SK-N-SH (cell line): Measurements from ENCODE around the gene PTPRK. TPM values are rescaled to one million over a fixed set of nuclear protein-coding genes. Genes with fewer than 3 reads are reported as not detected.
A peak's percentile ranks its signal among the peaks of the same experiment; 100 is the strongest.

ENCODE experiments used
- CTCF ChIA-PET: fragments of 300-600, 350-600 bp; formaldehyde crosslinking; extraction: SDS; loops from one replicate; lab custom pipeline; 2021; lab: Yijun Ruan, JAX
- POLR2A ChIA-PET: fragments of 350-600 bp; sonication (Branson Sonifier 250); formaldehyde crosslinking; extraction: SDS; loops from one replicate; lab custom pipeline; 2020; ENCODE audit warnings: antibody characterized with exemption, inconsistent platforms; lab: Yijun Ruan, JAX
- DNase-seq: peaks from one replicate; pipeline ENCODE4 v3.0.0; 2012
- H2AFZ ChIP-seq: fragments of 200-600 bp; sonication (generic); 2 replicates; pipeline ENCODE4 v1.8.1; 2016; ENCODE audit warnings: antibody characterized with exemption, mild to moderate bottlenecking, low read depth
- H3F3A ChIP-seq: fragments of 200-600 bp; sonication (generic); replicated peaks from 2 replicates; pipeline ENCODE3; 2016; ENCODE audit warnings: antibody characterized with exemption, mild to moderate bottlenecking; ENCODE audit not compliant: insufficient read depth
- H3K27ac ChIP-seq, 2 experiments: fragments of 200-500 bp in 1 of 2; fragments of 200-600 bp in 1 of 2; sonication (Bioruptor generic) in 1 of 2; sonication (generic), shearing (Covaris generic) in 1 of 2; 2 replicates each; pipeline versions ENCODE4 v1.5.1 to v1.6.1; 2014 to 2016; ENCODE audit warnings: low read depth in 2 of 2, inconsistent platforms in 1 of 2, low read length in 1 of 2, mild to moderate bottlenecking in 1 of 2, mixed read lengths in 1 of 2
- H3K27me3 ChIP-seq: fragments of 200-600 bp; sonication (generic), shearing (Covaris generic); 2 replicates; pipeline ENCODE4 v1.6.1; 2016; ENCODE audit warnings: mixed run types; ENCODE audit not compliant: insufficient read depth
- H3K36me3 ChIP-seq, 2 experiments: fragments of 200-500 bp in 1 of 2; fragments of 200-600 bp in 1 of 2; sonication (Bioruptor generic) in 1 of 2; sonication (generic) in 1 of 2; replicated peaks in 1 of 2; 2 replicates each; pipeline versions ENCODE3 to v1.5.1; 2014 to 2016; ENCODE audit warnings: low read length in 1 of 2, mild to moderate bottlenecking in 1 of 2; ENCODE audit not compliant: insufficient read depth in 2 of 2, control insufficient read depth in 1 of 2
- H3K4me1 ChIP-seq, 2 experiments: fragments of 200-500 bp in 1 of 2; fragments of 200-600 bp in 1 of 2; sonication (Bioruptor generic) in 1 of 2; sonication (generic), shearing (Covaris generic) in 1 of 2; 2 replicates each; pipeline versions ENCODE4 v1.5.1 to v1.6.1; 2014 to 2016; ENCODE audit warnings: low read depth in 1 of 2, low read length in 1 of 2, mixed run types in 1 of 2; ENCODE audit not compliant: insufficient read depth in 2 of 2, control insufficient read depth in 1 of 2
- H3K4me2 ChIP-seq: fragments of 200-600 bp; sonication (generic), shearing (Covaris generic); 2 replicates; pipeline ENCODE4 v1.6.1; 2017; ENCODE audit warnings: mixed run types
- H3K4me3 ChIP-seq, 2 experiments: fragments of 200-500 bp in 1 of 2; fragments of 200-600 bp in 1 of 2; sonication (Bioruptor generic) in 1 of 2; sonication (generic), shearing (Covaris generic) in 1 of 2; 2 replicates each; pipeline versions ENCODE4 v1.5.1 to v1.8.1; 2014 to 2016; ENCODE audit warnings: low read depth in 2 of 2, inconsistent platforms in 1 of 2, low read length in 1 of 2, mild to moderate bottlenecking in 1 of 2, mixed read lengths in 1 of 2, moderate library complexity in 1 of 2
- H3K79me2 ChIP-seq: fragments of 200-600 bp; sonication (generic); 2 replicates; pipeline ENCODE4 v1.8.1; 2017; ENCODE audit warnings: mild to moderate bottlenecking; ENCODE audit not compliant: insufficient read depth
- H3K9ac ChIP-seq: fragments of 200-600 bp; sonication (generic); 2 replicates; pipeline ENCODE4 v1.6.1; 2017; ENCODE audit warnings: mixed run types
- H3K9me2 ChIP-seq: fragments of 200-600 bp; sonication (generic); 2 replicates; pipeline ENCODE4 v1.6.1; 2017; ENCODE audit warnings: mixed run types
- H3K9me3 ChIP-seq: fragments of 200-600 bp; sonication (generic); 2 replicates; pipeline ENCODE4 v1.6.1; 2017; ENCODE audit warnings: mixed run types, mild to moderate bottlenecking, moderate library complexity
- H4K20me1 ChIP-seq: fragments of 200-600 bp; sonication (generic); 2 replicates; pipeline ENCODE4 v1.6.1; 2017; ENCODE audit warnings: mild to moderate bottlenecking, mixed run types; ENCODE audit not compliant: insufficient read depth
- CHD2 ChIP-seq: fragments of 150-350 bp; IDR thresholded peaks from 2 replicates; pipeline ENCODE4 v1.6.1; 2018; ENCODE audit warnings: low read length; ENCODE audit not compliant: partially characterized antibody
- ELF1 ChIP-seq: IDR thresholded peaks from 2 replicates; pipeline ENCODE4 v1.4.0; 2012
- EP300 ChIP-seq, 2 experiments: IDR thresholded peaks; 2 replicates each; pipeline versions ENCODE4 v1.4.0 to v1.6.1; 2012; ENCODE audit warnings: borderline replicate concordance in 1 of 2, low read depth in 1 of 2, low read length in 1 of 2
- FOXJ3 ChIP-seq: sonication (generic); formaldehyde crosslinking; IDR thresholded peaks from 2 replicates; pipeline ENCODE4 v1.5.1; 2020; ENCODE audit warnings: mild to moderate bottlenecking, missing genetic modification reagents
- FOXM1 ChIP-seq: IDR thresholded peaks from 2 replicates; pipeline ENCODE4 v1.4.0; 2012; ENCODE audit warnings: low read depth, mild to moderate bottlenecking
- GATA2 ChIP-seq: sonication (generic); formaldehyde crosslinking; IDR thresholded peaks from 2 replicates; pipeline ENCODE4 v1.5.0; 2020; ENCODE audit warnings: mild to moderate bottlenecking, missing genetic modification reagents
- JUND ChIP-seq: IDR thresholded peaks from 2 replicates; pipeline ENCODE4 v1.4.0; 2012
- MEF2A ChIP-seq: IDR thresholded peaks from 2 replicates; pipeline ENCODE4 v1.4.0; 2012; ENCODE audit warnings: low read depth, borderline replicate concordance
- MXI1 ChIP-seq: IDR thresholded peaks from 2 replicates; pipeline ENCODE4 v1.6.1; 2012; ENCODE audit warnings: mild to moderate bottlenecking, low read depth, low read length, improper control_type of control experiment
- NFIC ChIP-seq: IDR thresholded peaks from 2 replicates; pipeline ENCODE4 v1.4.0; 2012; ENCODE audit warnings: borderline replicate concordance
- NRF1 ChIP-seq: IDR thresholded peaks from 2 replicates; pipeline ENCODE4 v1.6.1; 2012; ENCODE audit warnings: low read depth, mild to moderate bottlenecking, low read length
- POLR2AphosphoS5 ChIP-seq: IDR thresholded peaks from 2 replicates; pipeline ENCODE4 v1.6.1; 2012; ENCODE audit warnings: low read depth, low read length
- RAD21 ChIP-seq: IDR thresholded peaks from 2 replicates; pipeline ENCODE4 v1.6.1; 2012; ENCODE audit warnings: mild to moderate bottlenecking, low read length
- RCOR1 ChIP-seq: fragments of 150-350 bp; IDR thresholded peaks from 2 replicates; pipeline ENCODE4 v1.6.1; 2017; ENCODE audit warnings: antibody characterized with exemption, low read length
- REST ChIP-seq: IDR thresholded peaks from 2 replicates; pipeline ENCODE4 v1.6.1; 2012; ENCODE audit warnings: mild to moderate bottlenecking, low read depth, low read length, moderate library complexity
- RFX5 ChIP-seq: IDR thresholded peaks from 2 replicates; pipeline ENCODE4 v1.6.1; 2012; ENCODE audit warnings: mild to moderate bottlenecking, improper control_type of control experiment, low read length
- RXRA ChIP-seq: IDR thresholded peaks from 2 replicates; pipeline ENCODE4 v1.4.0; 2012; ENCODE audit warnings: low read depth, mild to moderate bottlenecking, borderline replicate concordance
- SMC3 ChIP-seq: IDR thresholded peaks from 2 replicates; pipeline ENCODE4 v1.6.1; 2012; ENCODE audit warnings: low read depth, low read length, improper control_type of control experiment
- TCF12 ChIP-seq: IDR thresholded peaks from 2 replicates; pipeline ENCODE4 v1.4.0; 2012
- YY1 ChIP-seq: IDR thresholded peaks from 2 replicates; pipeline ENCODE4 v1.4.0; 2012; ENCODE audit warnings: low read depth, mild to moderate bottlenecking
- WGBS: methylation state at CpG from one replicate; pipeline ENCODE4 v1.1.6; 2017; ENCODE audit warnings: low lambda C conversion rate; 5-methylcytosine and 5-hydroxymethylcytosine counted together
- polyA plus RNA-seq, 3 experiments: library from polyadenylated mRNA; depleted of rRNA; stranded (reverse); fragments of >200 nt; gene quantifications; 2 replicates each; pipeline ENCODE4 v1.2.3, GENCODE V29; 2012
- TF ChIP-seq, protein P1 (sequence below): IDR thresholded peaks from 2 replicates; pipeline ENCODE4; 2012
- TF ChIP-seq, protein P2 (sequence below): IDR thresholded peaks from 2 replicates; pipeline ENCODE4 v1.4.0; 2012; ENCODE audit warnings: low read depth, borderline replicate concordance
- TF ChIP-seq, protein P3 (sequence below): IDR thresholded peaks from 2 replicates; pipeline ENCODE4 v1.4.0; 2012; ENCODE audit warnings: low read depth

Gene PTPRK
- polyA plus RNA-seq, 1 of the 3 experiments (the other 2 are of a cell fraction): 9.5 TPM

DNA sequence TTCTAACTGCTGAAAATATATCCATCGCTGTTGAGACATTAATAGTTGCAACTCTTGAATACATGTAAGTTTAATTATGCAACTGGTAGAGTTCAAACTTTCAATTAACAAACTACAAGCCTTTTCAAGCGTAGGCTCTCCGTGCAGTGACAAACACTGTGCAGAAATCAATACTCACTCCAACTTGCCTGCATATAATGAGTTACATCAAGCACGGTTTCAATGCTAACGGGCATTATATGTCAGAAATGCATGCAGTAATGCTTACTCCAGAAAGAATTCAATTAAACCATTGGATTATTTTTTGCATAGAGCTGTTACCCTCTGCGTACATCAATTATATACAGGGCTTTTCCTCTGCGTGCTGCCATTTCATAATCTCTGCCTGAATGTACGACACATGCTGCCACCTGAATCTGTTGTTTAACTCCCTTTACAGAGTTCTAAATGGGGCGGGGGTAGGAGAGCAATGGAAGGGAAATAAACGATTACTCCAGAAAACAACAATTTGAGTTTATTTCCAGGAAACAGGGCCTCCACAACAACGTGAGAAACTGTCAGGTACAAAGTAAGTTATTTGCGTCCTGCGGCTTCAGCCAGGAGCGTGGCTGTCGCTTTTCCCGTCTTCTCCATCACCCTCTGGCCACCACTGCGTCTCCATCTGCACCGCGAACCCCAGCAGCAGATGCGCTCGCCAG, 1.8 kb downstream of the PTPRK start:
- peak overlapping the region in 1 of 2 experiments; percentile 97; a peak in 2 of 4 replicates for H3K27ac ChIP-seq
- peak overlapping the region; percentile 90 for H3K4me2 ChIP-seq
- POLR2A ChIA-PET: no interaction called here
- peak overlapping the region; percentile 71 to 98 for H3K4me3 ChIP-seq
- H3K4me1 ChIP-seq: peaks cover 0 to 25% of the 10 kb centered on the region in 2 experiments; a peak in 3 of 4 replicates
- no peaks in the 10 kb centered on the region for H3K27me3 ChIP-seq
- TF ChIP-seq JUND (no peak), CHD2 (no peak), RAD21 (no peak), POLR2AphosphoS5 (no peak), FOXJ3 (no peak), FOXM1 (no peak), RXRA (no peak), EP300 (IDR thresholded peaks at IDR 0.05; ENCODE audit: borderline replicate concordance in 1 of 2, low read depth in 1 of 2, low read length in 1 of 2) (no peak), ELF1 (no peak), GATA2 (CRISPR knock-in tag) (no peak), MXI1 (no peak), YY1 (no peak), MEF2A (no peak)
- TF ChIP-seq, protein P1, sequence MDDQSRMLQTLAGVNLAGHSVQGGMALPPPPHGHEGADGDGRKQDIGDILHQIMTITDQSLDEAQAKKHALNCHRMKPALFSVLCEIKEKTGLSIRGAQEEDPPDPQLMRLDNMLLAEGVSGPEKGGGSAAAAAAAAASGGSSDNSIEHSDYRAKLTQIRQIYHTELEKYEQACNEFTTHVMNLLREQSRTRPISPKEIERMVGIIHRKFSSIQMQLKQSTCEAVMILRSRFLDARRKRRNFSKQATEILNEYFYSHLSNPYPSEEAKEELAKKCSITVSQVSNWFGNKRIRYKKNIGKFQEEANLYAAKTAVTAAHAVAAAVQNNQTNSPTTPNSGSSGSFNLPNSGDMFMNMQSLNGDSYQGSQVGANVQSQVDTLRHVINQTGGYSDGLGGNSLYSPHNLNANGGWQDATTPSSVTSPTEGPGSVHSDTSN: no peak
- TF ChIP-seq, protein P2, sequence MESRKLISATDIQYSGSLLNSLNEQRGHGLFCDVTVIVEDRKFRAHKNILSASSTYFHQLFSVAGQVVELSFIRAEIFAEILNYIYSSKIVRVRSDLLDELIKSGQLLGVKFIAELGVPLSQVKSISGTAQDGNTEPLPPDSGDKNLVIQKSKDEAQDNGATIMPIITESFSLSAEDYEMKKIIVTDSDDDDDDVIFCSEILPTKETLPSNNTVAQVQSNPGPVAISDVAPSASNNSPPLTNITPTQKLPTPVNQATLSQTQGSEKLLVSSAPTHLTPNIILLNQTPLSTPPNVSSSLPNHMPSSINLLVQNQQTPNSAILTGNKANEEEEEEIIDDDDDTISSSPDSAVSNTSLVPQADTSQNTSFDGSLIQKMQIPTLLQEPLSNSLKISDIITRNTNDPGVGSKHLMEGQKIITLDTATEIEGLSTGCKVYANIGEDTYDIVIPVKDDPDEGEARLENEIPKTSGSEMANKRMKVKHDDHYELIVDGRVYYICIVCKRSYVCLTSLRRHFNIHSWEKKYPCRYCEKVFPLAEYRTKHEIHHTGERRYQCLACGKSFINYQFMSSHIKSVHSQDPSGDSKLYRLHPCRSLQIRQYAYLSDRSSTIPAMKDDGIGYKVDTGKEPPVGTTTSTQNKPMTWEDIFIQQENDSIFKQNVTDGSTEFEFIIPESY: no peak
- peaks cover 65% of the 10 kb centered on the region for H3K79me2 ChIP-seq
- peaks cover 21% of the 10 kb centered on the region for H3F3A ChIP-seq
- peak overlapping the region; percentile 94 for H3K9ac ChIP-seq
- H3K9me2 ChIP-seq: no peaks in the 10 kb centered on the region
- DNase-seq: no peak
- CTCF ChIA-PET: no interaction called here
- no peaks in the 10 kb centered on the region for H3K36me3 ChIP-seq
- 10% methylated on average over 21 of the region's 21 CpGs for WGBS
- H3K9me3 ChIP-seq: no peaks in the 10 kb centered on the region
- H2AFZ ChIP-seq: peak overlapping the region; percentile 80; the same call in 1 of the 2 replicates
- peaks cover 19% of the 10 kb centered on the region; the same call in 1 of the 2 replicates for H4K20me1 ChIP-seq

DNA sequence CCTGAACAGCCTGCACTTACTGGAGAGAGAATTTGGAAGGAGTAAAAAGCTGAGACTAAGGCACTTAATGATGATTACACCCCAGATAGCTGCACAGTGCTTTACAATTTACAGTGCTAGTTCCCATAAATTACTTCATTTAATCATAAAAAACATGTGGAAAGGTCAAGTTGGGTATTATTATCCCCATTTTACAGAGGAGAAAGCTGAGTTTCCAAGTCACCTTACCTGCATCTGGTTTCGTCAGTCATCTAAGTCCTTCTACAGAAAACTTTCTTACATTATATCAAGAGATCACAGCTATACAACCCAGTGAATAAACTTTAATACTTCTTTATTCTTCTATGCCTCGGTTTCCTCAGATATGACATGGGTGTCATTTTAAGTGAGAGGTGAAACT, 3.3 kb downstream of the PTPRK start:
- no peak for TF ChIP-seq MXI1
- no peak for TF ChIP-seq YY1
- TF ChIP-seq REST: no peak
- no peak for TF ChIP-seq RCOR1
- TF ChIP-seq TCF12: no peak
- no peak for TF ChIP-seq RFX5
- TF ChIP-seq CHD2: no peak
- TF ChIP-seq NRF1: no peak
- TF ChIP-seq, protein P3, sequence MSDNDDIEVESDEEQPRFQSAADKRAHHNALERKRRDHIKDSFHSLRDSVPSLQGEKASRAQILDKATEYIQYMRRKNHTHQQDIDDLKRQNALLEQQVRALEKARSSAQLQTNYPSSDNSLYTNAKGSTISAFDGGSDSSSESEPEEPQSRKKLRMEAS: no peak
- no peak for TF ChIP-seq SMC3
- no peak for TF ChIP-seq NFIC
- TF ChIP-seq RXRA: no peak
- TF ChIP-seq JUND: no peak
- Histone ChIP-seq H2AFZ (no peak overlapping the region), H3K9me2 (no peaks in the 10 kb centered on the region), H3K79me2 (peaks cover 80% of the 10 kb centered on the region), H4K20me1 (peaks cover 19% of the 10 kb centered on the region; the same call in 1 of the 2 replicates), H3F3A (peaks cover 21% of the 10 kb centered on the region), H3K9ac (no peak overlapping the region), H3K27me3 (no peaks in the 10 kb centered on the region), H3K27ac (no peak overlapping the region), H3K4me2 (peak overlapping the region; percentile 90; the same call in 1 of the 2 replicates), H3K4me1 (peaks cover 0 to 33% of the 10 kb centered on the region in 2 experiments; a peak in 3 of 4 replicates), H3K9me3 (no peaks in the 10 kb centered on the region), H3K36me3 (no peaks in the 10 kb centered on the region), H3K4me3 (peak overlapping the region in 1 of 2 experiments; percentile 98; a peak in 1 of 4 replicates)
- ChIA-PET CTCF (interaction anchor here (0.7 kb wide), 1 partner anchor 862 kb away, joined by 3 read pairs; no protein-coding TSS in a partner anchor), POLR2A (no interaction called here)
- WGBS: 87% methylated on average over 2 of the region's 2 CpGs
- no peak for DNase-seq
